IMR-90 (cell line): ENCODE measurements around the gene CHD9. TPM values are rescaled to one million over a fixed set of nuclear protein-coding genes. Genes with fewer than 3 reads are reported as not detected.

Experiments
- ATAC-seq: fragments of 200-7000 bp; cut with Tn5 transposase; 2 replicates; pipeline ENCODE4 v1.9.1; 2020; ENCODE audit warnings: low read depth, mild to moderate bottlenecking, moderate library complexity
- BruUV-seq: library from RNA; stranded (reverse); fragments of 400-500 nt; replicated peaks from 2 replicates; lab custom pipeline; 2021; lab: Mats Ljungman, UMichigan
- CTCF ChIA-PET: fragments of 300-600 bp; formaldehyde crosslinking; extraction: SDS; loops from one replicate; lab custom pipeline; 2021; ENCODE audit warnings: antibody characterized with exemption; lab: Yijun Ruan, JAX
- POLR2A ChIA-PET: fragments of 300-600 bp; sonication (Branson Sonifier 250); formaldehyde crosslinking; loops from one replicate; lab custom pipeline; 2022; ENCODE audit warnings: antibody characterized with exemption; ENCODE audit not compliant: unreplicated experiment; lab: Charles Lee
- DNase-seq: peaks from one replicate; pipeline ENCODE4 v3.0.0; 2013
- H2AFZ ChIP-seq: replicated peaks from 2 replicates; pipeline ENCODE3; 2013; ENCODE audit warnings: low read length, mild to moderate bottlenecking; ENCODE audit not compliant: poor library complexity
- H2AK5ac ChIP-seq: 2 replicates; pipeline ENCODE4 v1.6.1; 2013; ENCODE audit warnings: low read depth, low read length, inconsistent platforms
- H2AK9ac ChIP-seq: replicated peaks from 2 replicates; pipeline ENCODE3; 2013; ENCODE audit warnings: mild to moderate bottlenecking, low read depth, low read length, moderate library complexity; ENCODE audit not compliant: poor library complexity
- H2BK120ac ChIP-seq: 2 replicates; pipeline ENCODE4 v1.6.1; 2013; ENCODE audit warnings: low read depth, low read length, inconsistent platforms
- H2BK15ac ChIP-seq: 3 replicates; pipeline ENCODE4 v1.6.1; 2013; ENCODE audit warnings: low read depth, low read length, inconsistent platforms
- H2BK20ac ChIP-seq: 2 replicates; pipeline ENCODE4 v1.6.1; 2013; ENCODE audit warnings: low read depth, mild to moderate bottlenecking, inconsistent platforms, low read length, moderate library complexity
- H2BK5ac ChIP-seq: 2 replicates; pipeline ENCODE4 v1.6.1; 2013; ENCODE audit warnings: mild to moderate bottlenecking, low read depth, low read length, inconsistent platforms; ENCODE audit not compliant: poor library complexity, severe bottlenecking
- H3K14ac ChIP-seq: replicated peaks from 2 replicates; pipeline ENCODE4 v1.6.1; 2013; ENCODE audit warnings: low read depth, low read length, inconsistent platforms
- H3K18ac ChIP-seq: 2 replicates; pipeline ENCODE4 v1.6.1; 2013; ENCODE audit warnings: low read depth, low read length, control low read depth
- H3K23ac ChIP-seq: 2 replicates; pipeline ENCODE4 v1.6.1; 2013; ENCODE audit warnings: low read depth, low read length, inconsistent platforms
- H3K27ac ChIP-seq: 2 replicates; pipeline ENCODE4 v1.5.1; 2013; ENCODE audit warnings: mild to moderate bottlenecking, control low read depth, low read length; ENCODE audit not compliant: insufficient read depth
- H3K27me3 ChIP-seq: 2 replicates; pipeline ENCODE4 v1.6.1; 2013; ENCODE audit warnings: low read length; ENCODE audit not compliant: control insufficient read depth, insufficient read depth
- H3K36me3 ChIP-seq: 2 replicates; pipeline ENCODE4 v1.6.1; 2013; ENCODE audit warnings: low read length, mixed read lengths; ENCODE audit not compliant: control insufficient read depth, insufficient read depth
- H3K4ac ChIP-seq: 2 replicates; pipeline ENCODE4 v1.6.1; 2013; ENCODE audit warnings: low read depth, low read length, inconsistent platforms
- H3K4me1 ChIP-seq: 2 replicates; pipeline ENCODE4 v1.6.1; 2013; ENCODE audit warnings: low read length, mixed read lengths; ENCODE audit not compliant: control insufficient read depth, insufficient read depth
- H3K4me2 ChIP-seq: 2 replicates; pipeline ENCODE4 v1.6.1; 2013; ENCODE audit warnings: low read depth, mild to moderate bottlenecking, control low read depth, low read length, moderate library complexity
- H3K4me3 ChIP-seq: 2 replicates; pipeline ENCODE4 v1.5.1; 2013; ENCODE audit warnings: low read depth, mild to moderate bottlenecking, control low read depth, low read length, moderate library complexity; ENCODE audit not compliant: insufficient read depth
- H3K56ac ChIP-seq: 2 replicates; pipeline ENCODE4 v1.6.1; 2013; ENCODE audit warnings: low read length, inconsistent platforms; ENCODE audit not compliant: insufficient read depth; ENCODE audit errors: extremely low read depth
- H3K79me1 ChIP-seq, 2 experiments: 2 replicates each; pipeline ENCODE4 v1.6.1; 2013; ENCODE audit warnings: low read length in 2 of 2, inconsistent platforms in 1 of 2, low read depth in 1 of 2
- H3K9ac ChIP-seq: 2 replicates; pipeline ENCODE4 v1.6.1; 2013; ENCODE audit warnings: low read depth, low read length, control low read depth
- H3K9me1 ChIP-seq: 2 replicates; pipeline ENCODE4 v1.6.1; 2013; ENCODE audit warnings: low read length, inconsistent platforms; ENCODE audit not compliant: insufficient read depth
- H3K9me3 ChIP-seq: 2 replicates; pipeline ENCODE4 v1.6.1; 2013; ENCODE audit warnings: low read length; ENCODE audit not compliant: control insufficient read depth, insufficient read depth
- H4K20me1 ChIP-seq: 2 replicates; pipeline ENCODE4 v1.6.1; 2013; ENCODE audit warnings: low read length, inconsistent platforms; ENCODE audit not compliant: insufficient read depth
- H4K5ac ChIP-seq: 2 replicates; pipeline ENCODE4 v1.6.1; 2013; ENCODE audit warnings: mild to moderate bottlenecking, low read depth, low read length, control low read depth
- H4K8ac ChIP-seq, 2 experiments: 2 replicates each; pipeline ENCODE4 v1.6.1; 2013; ENCODE audit warnings: low read depth in 2 of 2, low read length in 2 of 2, control low read depth in 1 of 2, inconsistent platforms in 1 of 2
- H4K91ac ChIP-seq: 2 replicates; pipeline ENCODE4 v1.6.1; 2013; ENCODE audit warnings: low read depth, low read length, inconsistent platforms; ENCODE audit not compliant: insufficient read depth
- FOS ChIP-seq: fragments of 150-350 bp; IDR thresholded peaks from 2 replicates; pipeline ENCODE4 v1.6.1; 2016; ENCODE audit warnings: low read depth, low read length
- MAFK ChIP-seq: IDR thresholded peaks from 2 replicates; pipeline ENCODE4 v1.6.1; 2012; ENCODE audit warnings: low read depth, low read length, improper control_type of control experiment
- MAZ ChIP-seq: IDR thresholded peaks from 2 replicates; pipeline ENCODE4 v1.6.1; 2012; ENCODE audit warnings: low read depth, mild to moderate bottlenecking, low read length, improper control_type of control experiment, moderate library complexity, borderline replicate concordance
- NFE2L2 ChIP-seq: fragments of 150-350 bp; IDR thresholded peaks from 2 replicates; pipeline ENCODE4 v1.6.1; 2016; ENCODE audit warnings: low read depth, mild to moderate bottlenecking, low read length
- POLR2A ChIP-seq: IDR thresholded peaks from 2 replicates; pipeline ENCODE4 v1.6.1; 2012; ENCODE audit warnings: mild to moderate bottlenecking, low read depth, low read length
- RCOR1 ChIP-seq: IDR thresholded peaks from 2 replicates; pipeline ENCODE4 v1.6.1; 2012; ENCODE audit warnings: mild to moderate bottlenecking, low read length, improper control_type of control experiment; ENCODE audit not compliant: insufficient replicate concordance
- RFX5 ChIP-seq: IDR thresholded peaks from 2 replicates; pipeline ENCODE4 v1.8.0; 2012; ENCODE audit warnings: low read depth, mild to moderate bottlenecking, low read length, moderate library complexity
- SMC3 ChIP-seq: fragments of 150-350 bp; IDR thresholded peaks from 2 replicates; pipeline ENCODE4 v1.6.1; 2016; ENCODE audit warnings: low read depth, mild to moderate bottlenecking, antibody characterized with exemption, low read length, moderate library complexity
- WGBS, 2 experiments: methylation state at CpG; one replicate each; pipeline versions ENCODE4 v1.1.5 to v1.1.7; 2013; ENCODE audit warnings: missing lambda C conversion rate in 2 of 2; ENCODE audit not compliant: insufficient read length in 1 of 2; ENCODE audit errors: extremely low coverage in 2 of 2; 5-methylcytosine and 5-hydroxymethylcytosine counted together
- dilution Hi-C: fragments of 300-500 bp; cut with HindIII; formaldehyde crosslinking; loops from one replicate; pipeline ENCODE4 v1.14.3; 2018; ENCODE audit warnings: low sequenced_read_pairs; ENCODE audit not compliant: unreplicated experiment
- in situ Hi-C: fragments of 300-500 bp; cut with MboI; formaldehyde crosslinking; loops from 3 replicates; pipeline ENCODE4 v1.14.3; 2019; ENCODE audit warnings: low sequenced_read_pairs, inconsistent platforms, mixed read lengths
- intact Hi-C: fragments of 100-400 bp; cut with micrococcal nuclease; formaldehyde crosslinking; loops from 2 replicates; pipeline ENCODE4 v1.10.0; 2022
- polyA plus RNA-seq, 3 experiments: library from polyadenylated mRNA; depleted of rRNA; stranded (reverse); fragments of >200 nt; gene quantifications; 2 replicates each; pipeline ENCODE4 v1.2.3, GENCODE V29; 2012; ENCODE audit warnings: low replicate concordance in 1 of 3
- total RNA-seq: library from RNA; depleted of rRNA; stranded (reverse); fragments of >200 nt; gene quantifications from 2 replicates; pipeline ENCODE4 v1.2.3, GENCODE V29; 2012
- TF ChIP-seq, protein P1 (sequence below): fragments of 150-350 bp; IDR thresholded peaks from 2 replicates; pipeline ENCODE4 v1.6.1; 2017; ENCODE audit warnings: mild to moderate bottlenecking, antibody characterized with exemption, low read length, low read depth

CHD9 gene
- total and polyA plus RNA-seq, 2 of the 4 experiments (the other 2 are of a cell fraction): 9.1 to 48.8 TPM

GRCh38 chr16:53281280-53281679 is 226.5 kb downstream of the CHD9 start:
- intact Hi-C loops: no loop called here
- in situ Hi-C loops: no loop called here
- DNase-seq: no peak

More at GRCh38 chr16:53281280-53281679, 226.5 kb downstream of the CHD9 start:
- Histone ChIP-seq H3K27me3 (no peaks in the 10 kb centered on the region), H3K9me3 (no peaks in the 10 kb centered on the region), H2BK20ac (no peak overlapping the region), H3K23ac (no peak overlapping the region), H4K5ac (no peak overlapping the region), H3K4me3 (no peak overlapping the region), H4K8ac (no peak overlapping the region), H3K4me2 (no peak overlapping the region), H3K9me1 (no peaks in the 10 kb centered on the region), H2BK15ac (no peak overlapping the region), H3K36me3 (peaks cover 20% of the 10 kb centered on the region), H3K18ac (no peak overlapping the region), H3K27ac (no peak overlapping the region), H3K9ac (no peak overlapping the region), H2AFZ (no peak overlapping the region), H4K20me1 (no peaks in the 10 kb centered on the region), H2AK9ac (no peak overlapping the region), H3K79me1 (no peaks in the 10 kb centered on the region; a peak in 1 of 4 replicates), H2BK120ac (no peak overlapping the region), H3K4ac (no peak overlapping the region), H2AK5ac (no peak overlapping the region), H2BK5ac (no peak overlapping the region), H3K4me1 (no peaks in the 10 kb centered on the region), H4K91ac (no peak overlapping the region), H3K14ac (no peak overlapping the region), H3K56ac (no peak overlapping the region)
- CTCF ChIA-PET: interaction anchor here (0.6 to 1.1 kb wide), 3 partner anchors 127 to 304 kb away, joined by 3 to 4 read pairs (median 3); no protein-coding TSS in a partner anchor
- no peak for TF ChIP-seq MAZ
- TF ChIP-seq SMC3: no peak
- no peak for TF ChIP-seq NFE2L2
- no peak for TF ChIP-seq POLR2A
- TF ChIP-seq FOS: no peak
- no peak for TF ChIP-seq RCOR1
- TF ChIP-seq, protein P1, sequence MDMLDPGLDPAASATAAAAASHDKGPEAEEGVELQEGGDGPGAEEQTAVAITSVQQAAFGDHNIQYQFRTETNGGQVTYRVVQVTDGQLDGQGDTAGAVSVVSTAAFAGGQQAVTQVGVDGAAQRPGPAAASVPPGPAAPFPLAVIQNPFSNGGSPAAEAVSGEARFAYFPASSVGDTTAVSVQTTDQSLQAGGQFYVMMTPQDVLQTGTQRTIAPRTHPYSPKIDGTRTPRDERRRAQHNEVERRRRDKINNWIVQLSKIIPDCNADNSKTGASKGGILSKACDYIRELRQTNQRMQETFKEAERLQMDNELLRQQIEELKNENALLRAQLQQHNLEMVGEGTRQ: no peak
- no peak for TF ChIP-seq MAFK
- no peak for TF ChIP-seq RFX5
- dilution Hi-C loops: no loop called here
- POLR2A ChIA-PET: no interaction called here
- 80% methylated on average over 1 of the region's 2 CpGs; no CpG with 5 or more reads in 1 of the 2 experiments for WGBS, 2 experiments
- no peak for ATAC-seq
- BruUV-seq: no TSS peak
